Astrocyte (in vitro differentiated cells and primary cell): ENCODE data around the gene PXK. TPM values are rescaled to one million over a fixed set of nuclear protein-coding genes. Genes with fewer than 3 reads are reported as not detected.
"Not testable (repeated sequence)": the region's sequence is repeated elsewhere in the genome, so short reads cannot be mapped to it uniquely, and the experiment has no call there.

Experiments
- DNase-seq: peaks from one replicate; pipeline ENCODE4 v3.0.0-alpha.2; 2010; ENCODE audit warnings: low read depth
- FAIRE-seq: peaks from 2 replicates; lab custom pipeline; 2011; peaks lifted over from hg19 to GRCh38; lab: Jason Lieb, UNC
- H2AFZ ChIP-seq: 2 replicates; pipeline ENCODE4 v1.6.0; 2012; ENCODE audit warnings: low read depth, low read length, inconsistent platforms
- H3K27ac ChIP-seq: 2 replicates; pipeline ENCODE4 v1.5.1; 2011; ENCODE audit warnings: low read depth, low read length, inconsistent platforms
- H3K27me3 ChIP-seq: 2 replicates; pipeline ENCODE4 v1.6.0; 2011; ENCODE audit warnings: low read length, inconsistent platforms; ENCODE audit not compliant: insufficient read depth
- H3K36me3 ChIP-seq: 2 replicates; pipeline ENCODE4 v1.5.1; 2011; ENCODE audit warnings: low read length, inconsistent platforms; ENCODE audit not compliant: insufficient read depth
- H3K4me1 ChIP-seq: 2 replicates; pipeline ENCODE4 v1.5.1; 2011; ENCODE audit warnings: low read length, inconsistent platforms; ENCODE audit not compliant: insufficient read depth
- H3K4me2 ChIP-seq: 2 replicates; pipeline ENCODE4 v1.6.0; 2012; ENCODE audit warnings: low read length, inconsistent platforms
- H3K4me3 ChIP-seq: 2 replicates; pipeline ENCODE4 v1.5.1; 2011; ENCODE audit warnings: low read depth, mild to moderate bottlenecking, low read length, inconsistent platforms; ENCODE audit not compliant: insufficient read depth
- H3K79me2 ChIP-seq: 2 replicates; pipeline ENCODE4 v1.6.0; 2012; ENCODE audit warnings: mild to moderate bottlenecking, low read length, inconsistent platforms; ENCODE audit not compliant: insufficient read depth
- H3K9ac ChIP-seq: 2 replicates; pipeline ENCODE4 v1.6.0; 2012; ENCODE audit warnings: mild to moderate bottlenecking, low read length, inconsistent platforms
- H3K9me3 ChIP-seq: 2 replicates; pipeline ENCODE4 v1.5.1; 2012; ENCODE audit warnings: low read depth, mild to moderate bottlenecking, low read length, inconsistent platforms; ENCODE audit not compliant: insufficient read depth
- H4K20me1 ChIP-seq: 2 replicates; pipeline ENCODE4 v1.6.0; 2012; ENCODE audit warnings: low read length, inconsistent platforms; ENCODE audit not compliant: insufficient read depth
- H3K27ac Mint-ChIP-seq: one replicate; pipeline ENCODE4 v1.8.0; 2021; ENCODE audit warnings: mild to moderate bottlenecking, mixed read lengths; ENCODE audit not compliant: unreplicated experiment
- H3K27me3 Mint-ChIP-seq: one replicate; pipeline ENCODE4 v1.8.0; 2021; ENCODE audit warnings: low read depth, mixed read lengths; ENCODE audit not compliant: unreplicated experiment
- H3K36me3 Mint-ChIP-seq: one replicate; pipeline ENCODE4 v1.8.0; 2021; ENCODE audit warnings: low read depth, mixed read lengths; ENCODE audit not compliant: unreplicated experiment
- H3K4me1 Mint-ChIP-seq: one replicate; pipeline ENCODE4 v1.8.0; 2021; ENCODE audit warnings: low read depth, mixed read lengths; ENCODE audit not compliant: unreplicated experiment
- H3K4me3 Mint-ChIP-seq: one replicate; pipeline ENCODE4 v1.8.0; 2021; ENCODE audit warnings: mild to moderate bottlenecking, moderate library complexity, mixed read lengths; ENCODE audit not compliant: unreplicated experiment
- H3K9me3 Mint-ChIP-seq: one replicate; pipeline ENCODE4 v1.8.0; 2021; ENCODE audit warnings: mild to moderate bottlenecking, mixed read lengths; ENCODE audit not compliant: unreplicated experiment
- EZH2 ChIP-seq: IDR thresholded peaks from 2 replicates; pipeline ENCODE4 v1.6.1; 2012; ENCODE audit warnings: mild to moderate bottlenecking, low read length, inconsistent platforms; ENCODE audit not compliant: insufficient read depth
- total RNA-seq: library from RNA; stranded (reverse); gene quantifications from 2 replicates; pipeline ENCODE4 v1.2.1, GENCODE V29; 2021
- TF ChIP-seq, protein P1 (sequence below): IDR thresholded peaks from 2 replicates; pipeline ENCODE4 v1.5.1; 2011; ENCODE audit warnings: low read depth, mild to moderate bottlenecking, inconsistent platforms, low read length, moderate library complexity; ENCODE audit not compliant: insufficient read depth

The PXK gene
- total RNA-seq, 1 donor from 2014 or later, result 10.5 TPM

DNA sequence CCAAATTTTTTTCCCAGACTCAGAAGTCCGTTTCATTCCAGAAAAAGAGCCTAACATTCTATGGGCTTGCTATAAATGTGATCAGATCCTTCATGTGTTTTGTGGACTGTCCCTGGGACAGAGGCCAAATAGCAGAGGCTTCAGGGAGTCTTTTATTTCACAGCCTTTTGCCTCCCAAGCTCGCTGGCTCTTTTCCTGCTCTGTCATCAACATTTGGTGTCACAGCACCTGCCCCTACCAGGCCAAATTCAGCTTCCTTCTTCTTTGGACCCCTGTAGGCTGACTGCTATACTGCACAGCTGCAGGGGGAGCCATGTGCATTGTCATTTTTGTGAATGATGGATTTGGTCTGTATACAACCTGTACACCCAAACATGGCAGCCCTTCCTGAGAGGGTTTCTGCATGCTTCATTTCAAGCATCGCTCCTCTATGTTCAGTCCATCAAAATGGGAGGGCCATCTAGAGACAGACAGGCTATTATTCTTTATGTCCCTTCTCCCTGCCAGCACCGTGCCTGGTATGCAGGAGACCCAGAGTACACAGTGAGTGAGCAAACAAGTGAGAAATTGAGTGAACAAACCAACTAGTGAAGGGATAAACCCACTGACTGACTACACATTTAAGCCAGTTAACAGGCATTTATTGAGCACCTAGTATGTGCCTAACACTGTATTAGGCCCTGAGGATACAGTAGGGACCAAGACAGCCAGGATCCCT, 44.5 kb upstream of the PXK start:
- Mint-ChIP-seq H3K27me3 (peaks cover 2% of the 10 kb centered on the region), H3K9me3 (peaks cover 3% of the 10 kb centered on the region)

DNA sequence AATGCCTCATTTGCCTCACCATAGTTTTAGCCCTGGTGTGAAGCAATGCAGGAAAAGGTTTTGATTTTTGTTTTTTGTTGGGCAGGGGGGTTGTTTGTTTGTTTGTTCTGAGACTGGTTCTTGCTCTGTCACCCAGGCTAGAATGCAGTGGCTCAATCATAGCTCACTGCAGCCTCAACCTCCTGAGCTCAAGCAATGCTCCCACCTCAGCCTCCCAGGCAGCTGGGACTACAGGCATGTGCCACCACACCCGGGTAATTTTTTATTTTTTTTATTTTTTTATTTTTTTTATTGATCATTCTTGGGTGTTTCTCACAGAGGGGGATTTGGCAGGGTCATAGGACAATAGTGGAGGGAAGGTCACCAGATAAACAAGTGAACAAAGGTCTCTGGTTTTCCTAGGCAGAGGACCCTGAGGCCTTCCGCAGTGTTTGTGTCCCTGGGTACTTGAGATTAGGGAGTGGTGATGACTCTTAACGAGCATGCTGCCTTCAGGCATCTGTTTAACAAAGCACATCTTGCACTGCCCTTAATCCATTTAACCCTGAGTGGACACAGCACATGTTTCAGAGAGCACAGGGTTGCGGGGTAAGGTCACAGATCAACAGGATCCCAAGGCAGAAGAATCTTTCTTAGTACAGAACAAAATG, 43.6 kb upstream of the PXK start:
- H3K4me3 ChIP-seq, H3K27ac Mint-ChIP-seq, H3K27me3 Mint-ChIP-seq, H3K9me3 Mint-ChIP-seq, FAIRE-seq, H3K27ac ChIP-seq, H2AFZ ChIP-seq, H3K9ac ChIP-seq, H3K36me3 ChIP-seq, H3K4me1 Mint-ChIP-seq, H3K4me1 ChIP-seq, H3K4me2 ChIP-seq, H3K9me3 ChIP-seq, H3K36me3 Mint-ChIP-seq, H3K79me2 ChIP-seq, DNase-seq, H3K27me3 ChIP-seq, H3K4me3 Mint-ChIP-seq, H4K20me1 ChIP-seq: not testable (repeated sequence)

More for the DNA sequence above, 44.5 kb upstream of the PXK start:
- H3K36me3 ChIP-seq, result peaks cover 3% of the 10 kb centered on the region
- H4K20me1 ChIP-seq, result no peaks in the 10 kb centered on the region
- FAIRE-seq (no peak), DNase-seq (no peak)
- no peaks in the 10 kb centered on the region for H3K9me3 ChIP-seq
- no peaks in the 10 kb centered on the region for H3K79me2 ChIP-seq
- no peak overlapping the region for H3K4me2 ChIP-seq
- no peak overlapping the region for H3K4me3 ChIP-seq
- H3K27ac ChIP-seq, result no peak overlapping the region
- H3K27me3 ChIP-seq, result no peaks in the 10 kb centered on the region
- H2AFZ ChIP-seq, result no peak overlapping the region
- no peak for TF ChIP-seq EZH2
- TF ChIP-seq, protein P1, sequence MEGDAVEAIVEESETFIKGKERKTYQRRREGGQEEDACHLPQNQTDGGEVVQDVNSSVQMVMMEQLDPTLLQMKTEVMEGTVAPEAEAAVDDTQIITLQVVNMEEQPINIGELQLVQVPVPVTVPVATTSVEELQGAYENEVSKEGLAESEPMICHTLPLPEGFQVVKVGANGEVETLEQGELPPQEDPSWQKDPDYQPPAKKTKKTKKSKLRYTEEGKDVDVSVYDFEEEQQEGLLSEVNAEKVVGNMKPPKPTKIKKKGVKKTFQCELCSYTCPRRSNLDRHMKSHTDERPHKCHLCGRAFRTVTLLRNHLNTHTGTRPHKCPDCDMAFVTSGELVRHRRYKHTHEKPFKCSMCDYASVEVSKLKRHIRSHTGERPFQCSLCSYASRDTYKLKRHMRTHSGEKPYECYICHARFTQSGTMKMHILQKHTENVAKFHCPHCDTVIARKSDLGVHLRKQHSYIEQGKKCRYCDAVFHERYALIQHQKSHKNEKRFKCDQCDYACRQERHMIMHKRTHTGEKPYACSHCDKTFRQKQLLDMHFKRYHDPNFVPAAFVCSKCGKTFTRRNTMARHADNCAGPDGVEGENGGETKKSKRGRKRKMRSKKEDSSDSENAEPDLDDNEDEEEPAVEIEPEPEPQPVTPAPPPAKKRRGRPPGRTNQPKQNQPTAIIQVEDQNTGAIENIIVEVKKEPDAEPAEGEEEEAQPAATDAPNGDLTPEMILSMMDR, result peak; percentile 9
- H3K9ac ChIP-seq, result no peak overlapping the region
- no peak overlapping the region for H3K27ac Mint-ChIP-seq
- no peak overlapping the region for H3K4me3 Mint-ChIP-seq
- H3K4me1 Mint-ChIP-seq, result no peaks in the 10 kb centered on the region
- H3K36me3 Mint-ChIP-seq, result peaks cover 7% of the 10 kb centered on the region
- H3K4me1 ChIP-seq, result no peaks in the 10 kb centered on the region

DNA sequence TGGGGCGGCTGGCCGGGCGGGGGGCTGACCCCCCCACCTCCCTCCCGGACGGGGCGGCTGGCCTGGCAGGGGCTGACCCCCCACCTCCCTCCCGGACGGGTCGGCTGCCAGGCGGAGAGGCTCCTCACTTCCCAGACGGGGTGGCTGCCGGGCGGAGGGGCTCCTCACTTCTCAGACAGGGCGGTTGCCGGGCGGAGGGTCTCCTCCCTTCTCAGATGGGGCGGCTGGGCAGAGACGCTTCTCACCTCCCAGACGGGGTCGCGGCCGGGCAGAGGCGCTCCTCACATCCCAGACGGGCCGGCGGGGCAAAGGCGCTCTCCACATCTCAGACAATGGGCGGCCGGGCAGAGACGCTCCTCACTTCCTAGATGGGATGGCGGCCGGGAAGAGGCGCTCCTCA, 42.2 kb upstream of the PXK start:
- H3K36me3 Mint-ChIP-seq, H3K9ac ChIP-seq, H3K36me3 ChIP-seq, H3K4me2 ChIP-seq, H3K9me3 ChIP-seq, H3K4me1 ChIP-seq, FAIRE-seq, H3K4me3 Mint-ChIP-seq, DNase-seq, H3K4me3 ChIP-seq, H2AFZ ChIP-seq, H3K79me2 ChIP-seq, H4K20me1 ChIP-seq, H3K27ac ChIP-seq, H3K27ac Mint-ChIP-seq, H3K27me3 ChIP-seq, H3K9me3 Mint-ChIP-seq, H3K27me3 Mint-ChIP-seq, H3K4me1 Mint-ChIP-seq: not testable (repeated sequence)
